ENCODE measurements around the gene MUC13.

MUC13 gene

GRCh38 chr3:124861041-124861440 lies 73.5 kb downstream of the MUC13 start:
- Histone ChIP-seq H3K9me3 (no peaks in the 10 kb centered on the region), H3K36me3 (0 out of 2 replicates have a peak, but pooled peaks cover 3% of the 10 kb centered on the region), H3K27me3 (no peaks in the 10 kb centered on the region), H3K4me1 (0 out of 2 replicates have a peak, but pooled peaks cover 2% of the 10 kb centered on the region), H3K4me3 (ENCODE audit: low read depth, low read length) (no peak overlapping the region)
- TF ChIP-seq CTCF (IDR thresholded peaks at IDR 0.05; ENCODE audit: low read depth, low read length): no peak
- no peak for DNase-seq

GRCh38 chr3:124860599-124860998 lies 74.0 kb downstream of the MUC13 start:
- peak; percentile 25 for DNase-seq
- Histone ChIP-seq H3K4me1 (0 out of 2 replicates have a peak, but pooled peaks cover 2% of the 10 kb centered on the region), H3K27me3 (no peaks in the 10 kb centered on the region), H3K4me3 (ENCODE audit: low read depth, low read length) (no peak overlapping the region), H3K36me3 (0 out of 2 replicates have a peak, but pooled peaks cover 3% of the 10 kb centered on the region), H3K9me3 (no peaks in the 10 kb centered on the region)
- TF ChIP-seq CTCF (IDR thresholded peaks at IDR 0.05; ENCODE audit: low read depth, low read length): no peak

- DNase-seq: no peak
- no peaks in the 10 kb centered on the region for H3K27me3 ChIP-seq
- no peaks in the 10 kb centered on the region for H3K9me3 ChIP-seq
- H3K4me3 ChIP-seq (ENCODE audit: low read depth, low read length): no peak overlapping the region
- no peak for TF ChIP-seq CTCF (IDR thresholded peaks at IDR 0.05; ENCODE audit: low read depth, low read length)
- peaks cover 3% of the 10 kb centered on the region; the same call in 1 of the 2 replicates for H3K36me3 ChIP-seq
- H3K4me1 ChIP-seq: 0 out of 2 replicates have a peak, but pooled peaks cover 2% of the 10 kb centered on the region
These were observed 75.5 kb downstream of the MUC13 start for GRCh38 chr3:124859025-124859424.

GRCh38 chr3:124858275-124858674 lies 76.3 kb downstream of the MUC13 start:
- H3K4me3 ChIP-seq (ENCODE audit: low read depth, low read length): no peak overlapping the region
- no peaks in the 10 kb centered on the region for H3K27me3 ChIP-seq
- no peak for TF ChIP-seq CTCF (IDR thresholded peaks at IDR 0.05; ENCODE audit: low read depth, low read length)
- DNase-seq: no peak
- peaks cover 3% of the 10 kb centered on the region; the same call in 1 of the 2 replicates for H3K36me3 ChIP-seq
- 0 out of 2 replicates have a peak, but pooled peaks cover 2% of the 10 kb centered on the region for H3K4me1 ChIP-seq
- H3K9me3 ChIP-seq: no peaks in the 10 kb centered on the region

- TF ChIP-seq CTCF (IDR thresholded peaks at IDR 0.05; ENCODE audit: low read depth, low read length): no peak
- no peaks in the 10 kb centered on the region for H3K27me3 ChIP-seq
- DNase-seq: no peak
- H3K4me1 ChIP-seq: 0 out of 2 replicates have a peak, but pooled peaks cover 2% of the 10 kb centered on the region
- H3K36me3 ChIP-seq: peaks cover 3% of the 10 kb centered on the region; the same call in 1 of the 2 replicates
- H3K9me3 ChIP-seq: no peaks in the 10 kb centered on the region
- H3K4me3 ChIP-seq (ENCODE audit: low read depth, low read length): no peak overlapping the region
These were observed 77.9 kb downstream of the MUC13 start for GRCh38 chr3:124856677-124857076.

Measured in BE2C (cell line).